Stimulated activated CD8-positive, alpha-beta memory T cell treated with anti-CD3 and anti-CD28 coated beads, Interleukin-12 subunit alpha, Interleukin-12 subunit beta, amount 100 ng/mL, for 24 hours (primary cell): Measurements from ENCODE around the gene PTPRM.

Experiments
- DNase-seq: peaks from one replicate; pipeline ENCODE4 v3.0.0-alpha.2; 2020; ENCODE audit errors: extremely low read depth

The PTPRM gene

GRCh38 chr18:8359481-8359880, 792.4 kb downstream of the PTPRM start:
- DNase-seq, result no peak

DNA sequence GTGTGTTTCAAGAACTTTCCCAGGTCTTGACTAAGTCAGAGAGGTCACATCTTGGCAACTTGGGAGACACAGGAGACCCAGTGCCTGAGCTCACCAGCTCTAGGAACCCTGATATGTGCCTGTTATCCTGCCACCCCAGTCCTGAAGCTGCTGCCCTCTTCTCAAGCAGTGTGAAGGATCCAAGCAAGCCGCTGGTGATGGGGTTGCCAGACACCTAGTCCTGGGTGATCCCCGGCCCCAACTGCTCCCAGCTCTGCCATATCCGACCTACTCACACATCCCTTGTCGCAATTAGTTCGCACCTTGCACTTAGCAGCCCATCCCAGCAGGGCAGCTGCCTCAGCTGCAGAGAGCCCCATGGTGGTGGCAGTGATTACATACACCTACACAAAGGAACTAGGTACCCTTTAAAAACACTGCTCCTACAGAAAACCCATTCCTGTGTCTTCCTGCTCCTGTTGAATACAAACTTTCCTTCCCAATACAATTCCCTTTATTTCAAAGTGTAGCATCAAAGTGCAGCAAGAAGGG, 794.9 kb downstream of the PTPRM start:
- DNase-seq, result no peak

DNA sequence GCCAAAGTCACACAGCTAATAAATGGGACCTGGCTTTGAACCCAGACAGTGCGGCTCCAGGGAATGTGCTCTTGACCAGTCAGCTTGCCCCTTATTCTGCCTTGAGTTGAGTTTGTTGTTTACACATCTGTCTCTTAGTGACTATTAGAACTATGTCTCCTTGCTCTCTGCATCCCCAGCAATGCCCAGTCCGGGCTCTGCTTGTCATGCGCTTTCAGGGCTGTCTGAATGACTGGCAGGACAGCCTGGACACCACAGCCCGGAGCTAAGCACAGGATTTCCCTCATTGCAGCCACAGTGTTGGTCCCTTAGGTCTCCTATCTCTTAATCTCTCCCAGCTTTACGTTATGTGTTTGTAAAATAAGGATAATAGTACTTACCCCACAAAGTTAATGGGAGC, 795.7 kb downstream of the PTPRM start:
- DNase-seq, result no peak

DNA sequence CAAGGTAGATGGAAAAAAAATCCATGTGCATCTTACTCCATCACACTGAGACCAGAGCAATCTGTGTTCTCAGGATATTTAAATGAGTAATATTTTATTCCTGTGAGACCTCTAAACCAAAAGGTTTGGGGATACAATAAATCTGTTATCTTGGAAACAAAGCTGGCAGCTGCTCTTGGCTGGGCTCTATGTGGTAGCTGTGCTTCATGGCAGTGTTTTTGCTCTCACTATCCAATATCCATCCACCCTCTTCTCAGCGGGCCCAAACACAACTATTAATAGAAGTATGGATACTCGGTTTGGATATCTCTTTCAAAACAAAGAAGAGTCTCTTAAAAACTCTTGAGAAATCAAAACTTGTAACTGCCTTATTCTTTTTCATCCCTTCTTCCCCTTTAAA, 797.3 kb downstream of the PTPRM start:
- no peak for DNase-seq

DNA sequence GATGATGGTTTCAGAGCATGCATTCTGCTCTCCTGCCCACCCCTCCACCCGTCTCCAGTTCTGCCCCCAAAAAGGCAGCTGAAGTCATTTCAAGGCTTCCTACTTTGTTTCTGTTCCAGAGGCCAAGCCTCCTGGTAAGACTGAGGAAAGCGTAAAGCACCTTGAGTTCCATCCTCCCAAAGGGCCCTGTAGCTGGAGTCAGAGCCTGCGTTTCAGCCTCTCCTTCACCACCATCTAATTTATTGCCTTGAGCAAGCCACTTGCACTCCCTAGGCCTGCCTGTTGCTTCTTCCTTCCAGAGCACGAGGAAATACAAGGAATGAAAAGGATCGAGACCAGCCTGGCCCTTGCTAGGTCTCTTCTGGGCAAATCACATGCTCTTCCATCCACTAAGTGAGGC, 797.9 kb downstream of the PTPRM start:
- no peak for DNase-seq

DNA sequence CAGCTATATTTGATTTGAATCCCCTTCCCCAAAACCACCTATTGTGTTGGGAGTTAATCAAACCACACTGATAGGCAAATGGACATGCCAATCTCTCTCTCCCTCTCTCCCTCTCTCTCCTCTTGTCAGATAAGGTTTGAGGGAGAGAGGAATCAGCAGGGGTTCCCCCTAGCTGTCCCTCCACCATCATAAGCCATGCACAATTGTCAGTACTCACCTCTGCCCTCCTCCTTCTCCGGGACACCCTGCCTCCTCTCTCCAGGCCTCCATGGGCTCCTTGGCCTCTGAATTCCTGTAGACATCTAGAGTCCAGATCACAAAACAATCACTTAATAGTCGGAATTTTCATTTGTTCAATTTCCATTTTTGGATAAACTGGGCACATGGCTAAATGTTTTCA, 798.4 kb downstream of the PTPRM start:
- no peak for DNase-seq

- DNase-seq, result no peak
These were observed 799.0 kb downstream of the PTPRM start for GRCh38 chr18:8366070-8366469.

GRCh38 chr18:8366656-8367055, 799.5 kb downstream of the PTPRM start:
- DNase-seq, result no peak

DNA sequence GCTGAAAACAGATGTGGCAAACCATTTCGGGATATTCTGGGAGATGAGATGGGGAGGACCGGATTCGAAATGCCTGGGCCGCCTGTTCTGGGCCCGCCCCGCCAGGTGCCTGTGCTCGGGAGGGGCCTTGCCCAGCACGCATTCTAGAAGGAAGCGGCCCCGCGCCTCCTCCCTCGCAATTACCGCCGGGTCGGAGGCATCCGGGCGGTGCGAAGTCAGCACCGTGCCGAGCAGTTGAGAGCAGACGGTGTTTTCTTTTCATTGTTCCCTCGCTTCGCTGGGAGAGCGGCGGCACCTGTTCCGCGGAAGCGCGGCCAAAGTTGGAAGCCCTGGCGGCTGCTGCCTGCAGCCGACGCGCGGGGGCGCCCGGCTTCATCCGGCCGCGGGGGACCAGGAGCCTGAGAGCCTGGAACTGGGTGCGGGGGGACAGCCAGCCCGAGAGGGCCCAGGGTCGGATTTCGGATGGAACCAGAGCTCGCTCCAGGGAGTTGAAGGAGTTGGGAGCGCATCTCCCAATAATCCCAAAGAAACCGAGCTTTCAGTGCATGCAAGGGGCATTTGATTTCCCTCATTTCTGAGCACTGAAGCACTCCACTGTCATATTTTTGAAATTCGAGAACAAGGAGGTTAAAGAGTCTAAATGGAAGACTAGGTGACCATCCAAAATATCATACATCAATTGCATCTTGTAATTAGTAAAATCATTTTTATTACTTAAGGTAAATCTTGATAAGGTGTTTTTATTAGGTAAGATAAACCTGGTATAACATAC, 800.3 kb downstream of the PTPRM start:
- no peak for DNase-seq

- DNase-seq, result no peak
These were observed 801.5 kb downstream of the PTPRM start for GRCh38 chr18:8368512-8369217.

DNA sequence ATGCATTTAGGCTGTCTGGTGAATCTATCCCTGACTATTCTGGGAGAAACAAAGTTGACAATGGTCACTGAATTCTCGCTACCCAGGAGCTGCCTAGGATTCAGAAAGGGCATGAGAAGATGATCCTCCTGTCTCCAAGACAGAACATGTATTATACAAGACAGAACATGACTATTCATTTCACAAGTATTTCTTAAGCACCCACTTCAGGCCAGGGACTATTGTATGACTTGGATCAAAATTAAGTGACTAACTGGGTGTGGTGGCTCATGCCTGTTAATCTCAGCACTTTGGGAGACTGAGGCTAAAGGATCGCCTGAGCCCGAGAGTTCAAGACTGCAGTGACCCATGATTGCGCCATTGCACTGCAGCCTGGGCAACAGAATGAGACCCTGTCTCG, 806.4 kb downstream of the PTPRM start:
- no peak for DNase-seq

GRCh38 chr18:8374676-8375075, 807.6 kb downstream of the PTPRM start:
- DNase-seq, result no peak

- no peak for DNase-seq
These were observed 808.1 kb downstream of the PTPRM start for GRCh38 chr18:8375249-8375648.

- DNase-seq, result no peak
These were observed 809.0 kb downstream of the PTPRM start for GRCh38 chr18:8376113-8376512.

DNA sequence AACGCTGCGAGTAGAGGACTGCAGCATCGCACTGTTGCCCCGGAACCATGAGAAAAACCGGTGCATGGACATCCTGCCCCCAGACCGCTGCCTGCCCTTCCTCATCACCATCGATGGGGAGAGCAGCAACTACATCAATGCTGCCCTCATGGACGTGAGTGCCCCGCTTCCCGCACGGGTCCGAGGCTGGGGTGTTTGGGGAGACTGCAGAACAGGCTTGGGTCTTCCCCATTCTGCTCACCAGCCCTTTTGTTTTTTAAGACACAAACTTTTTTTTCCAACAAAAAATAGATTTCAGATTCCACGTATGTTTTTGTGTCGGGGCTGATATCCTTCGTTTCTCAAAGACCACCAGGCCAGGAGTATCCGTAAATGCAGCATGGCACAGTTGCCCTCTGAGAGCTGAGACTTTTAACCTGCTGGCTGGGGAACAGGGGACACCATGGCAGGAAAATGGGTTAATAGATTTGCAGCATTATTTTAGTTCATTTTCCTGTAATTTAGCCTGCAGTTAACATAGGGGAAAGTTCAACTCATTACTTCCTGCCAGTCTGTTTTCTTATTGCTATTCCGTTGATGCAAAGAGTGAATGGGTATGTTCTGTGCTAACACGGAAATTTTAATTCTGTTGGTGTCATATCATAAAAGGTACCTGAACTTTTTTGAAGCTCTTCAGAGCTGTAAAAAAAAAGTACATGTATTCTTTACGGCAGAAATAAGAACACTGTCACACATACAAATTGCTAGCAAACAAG, 812.2 kb downstream of the PTPRM start:
- no peak for DNase-seq

DNA sequence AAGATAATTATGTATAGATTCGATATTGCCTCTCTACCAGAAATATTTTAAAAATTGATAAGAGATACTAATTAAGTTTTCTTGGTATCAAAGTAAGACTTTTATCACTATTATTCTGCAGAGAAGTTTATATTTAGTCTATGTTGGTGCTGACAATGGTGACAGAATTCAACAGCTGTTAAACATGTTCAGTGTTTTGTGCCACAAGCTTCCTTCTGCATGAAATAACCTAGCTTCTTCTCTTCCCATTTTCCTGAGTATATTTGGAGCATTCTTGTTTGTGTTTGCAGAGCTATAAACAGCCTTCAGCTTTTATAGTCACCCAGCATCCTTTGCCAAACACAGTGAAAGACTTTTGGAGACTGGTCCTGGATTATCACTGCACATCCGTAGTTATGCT, 812.9 kb downstream of the PTPRM start:
- DNase-seq, result no peak

- no peak for DNase-seq
These were observed 813.8 kb downstream of the PTPRM start for GRCh38 chr18:8380926-8381325.

DNA sequence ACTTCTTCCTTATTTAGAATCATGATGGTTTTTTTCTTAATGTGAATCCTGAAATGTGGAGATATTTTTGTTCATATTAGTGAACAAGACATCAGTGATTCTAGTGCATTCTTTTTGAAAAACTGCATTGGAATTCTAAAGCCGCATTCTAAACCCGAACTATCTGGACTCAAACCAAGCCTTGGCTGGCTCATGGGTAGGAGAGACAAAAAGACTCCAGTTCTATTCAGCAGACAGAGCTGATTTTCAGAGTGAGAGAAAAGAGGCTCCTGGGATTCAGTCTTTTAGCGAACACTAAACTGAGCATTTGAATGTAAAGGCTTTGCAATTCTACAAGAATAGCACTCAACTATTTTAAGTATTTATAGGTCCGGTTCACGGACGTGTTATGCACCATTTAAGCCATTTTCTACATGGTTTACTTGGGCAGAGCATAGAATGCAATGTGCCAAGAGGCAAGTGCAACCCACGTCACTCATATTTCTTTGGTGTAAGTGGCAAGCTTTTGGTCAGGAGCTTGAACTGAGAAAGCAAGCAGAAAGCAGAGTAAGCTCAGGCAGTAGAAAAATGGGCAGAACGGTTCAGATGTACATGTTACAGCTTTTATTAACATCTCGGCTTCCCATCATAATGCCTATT, 814.8 kb downstream of the PTPRM start:
- no peak for DNase-seq

GRCh38 chr18:8385400-8385799, 818.3 kb downstream of the PTPRM start:
- DNase-seq, result no peak

GRCh38 chr18:8386669-8387380, 819.7 kb downstream of the PTPRM start:
- no peak for DNase-seq
